Naive thymus-derived CD8-positive, alpha-beta T cell (primary cell): ENCODE data around the gene SHISA7. TPM values are rescaled to one million over a fixed set of nuclear protein-coding genes. Genes with fewer than 3 reads are reported as not detected.
A peak's percentile ranks its signal among the peaks of the same experiment; 100 is the strongest.
"Not testable (repeated sequence)": the region's sequence is repeated elsewhere in the genome, so short reads cannot be mapped to it uniquely, and the experiment has no call there.

Experiments used
- ATAC-seq, 2 donors: fragments of 150-1000 bp; cut with Tn5 transposase in 1 of 2; sonication (Bioruptor Pico), chemical (Tn5 transposase) in 1 of 2; 1 replicate in 1 of 2; 2 replicates in 1 of 2; pipeline ENCODE4 v1.10.0; 2021; ENCODE audit warnings: mild to moderate bottlenecking in 2 of 2, moderate library complexity in 2 of 2
- POLR2A ChIA-PET: fragments of 350-600 bp; sonication (Branson Sonifier 250); formaldehyde crosslinking; loops from one replicate; lab custom pipeline; 2021; ENCODE audit warnings: antibody characterized with exemption; lab: Charles Lee
- DNase-seq, 10 donors: peaks; one replicate each; pipeline versions ENCODE4 v3.0.0 to v3.0.0-alpha.2; 2020 to 2022
- H3K27ac Mint-ChIP-seq, 10 donors: one replicate each; pipeline ENCODE4 v1.8.0; 2020 to 2022; ENCODE audit warnings: mild to moderate bottlenecking in 10 of 10, mixed read lengths in 10 of 10, moderate library complexity in 4 of 10, inconsistent platforms in 1 of 10
- H3K27me3 Mint-ChIP-seq, 5 donors: one replicate each; pipeline ENCODE4 v1.8.0; 2021 to 2022; ENCODE audit warnings: mixed read lengths in 5 of 5
- H3K36me3 Mint-ChIP-seq, 3 donors: one replicate each; pipeline ENCODE4 v1.8.0; 2020 to 2022; ENCODE audit warnings: mixed read lengths in 3 of 3, mild to moderate bottlenecking in 2 of 3, inconsistent platforms in 1 of 3
- H3K4me1 Mint-ChIP-seq, 4 donors: one replicate each; pipeline ENCODE4 v1.8.0; 2021 to 2022; ENCODE audit warnings: mixed read lengths in 4 of 4
- H3K4me3 Mint-ChIP-seq, 10 donors: one replicate each; pipeline ENCODE4 v1.8.0; 2020 to 2022; ENCODE audit warnings: mild to moderate bottlenecking in 10 of 10, mixed read lengths in 10 of 10, moderate library complexity in 6 of 10, inconsistent platforms in 1 of 10
- H3K9me3 Mint-ChIP-seq, 9 donors: one replicate each; pipeline ENCODE4 v1.8.0; 2020 to 2022; ENCODE audit warnings: mixed read lengths in 9 of 9, mild to moderate bottlenecking in 3 of 9, inconsistent platforms in 1 of 9, moderate library complexity in 1 of 9
- polyA plus RNA-seq, 3 donors: library from polyadenylated mRNA; unstranded; fragments of 300-500 nt; fragmentation: Illumina TruSeq; gene quantifications; one replicate each; pipeline ENCODE4 v1.2.3, GENCODE V29; 2021
- total RNA-seq, 8 experiments: library from RNA in 2 of 8; stranded (reverse) in 2 of 8; gene quantifications; one replicate each; pipeline ENCODE4 v1.2.3 and lab custom pipeline; 2021 to 2026

SHISA7 gene
- total and polyA plus RNA-seq, 5 experiments from 2014 or later, result not detected

- POLR2A ChIA-PET, H3K36me3 Mint-ChIP-seq, DNase-seq, H3K27ac Mint-ChIP-seq, ATAC-seq, H3K9me3 Mint-ChIP-seq, H3K4me3 Mint-ChIP-seq: not testable (repeated sequence)
- Mint-ChIP-seq H3K27me3 (peaks cover 19 to 44% (median 28%) of the 10 kb centered on the region in 5 donors), H3K4me1 (peaks cover 10 to 27% (median 15%) of the 10 kb centered on the region in 4 donors)
Observed at GRCh38 chr19:55448175-55448490, 5.0 kb upstream of the SHISA7 start.

DNA sequence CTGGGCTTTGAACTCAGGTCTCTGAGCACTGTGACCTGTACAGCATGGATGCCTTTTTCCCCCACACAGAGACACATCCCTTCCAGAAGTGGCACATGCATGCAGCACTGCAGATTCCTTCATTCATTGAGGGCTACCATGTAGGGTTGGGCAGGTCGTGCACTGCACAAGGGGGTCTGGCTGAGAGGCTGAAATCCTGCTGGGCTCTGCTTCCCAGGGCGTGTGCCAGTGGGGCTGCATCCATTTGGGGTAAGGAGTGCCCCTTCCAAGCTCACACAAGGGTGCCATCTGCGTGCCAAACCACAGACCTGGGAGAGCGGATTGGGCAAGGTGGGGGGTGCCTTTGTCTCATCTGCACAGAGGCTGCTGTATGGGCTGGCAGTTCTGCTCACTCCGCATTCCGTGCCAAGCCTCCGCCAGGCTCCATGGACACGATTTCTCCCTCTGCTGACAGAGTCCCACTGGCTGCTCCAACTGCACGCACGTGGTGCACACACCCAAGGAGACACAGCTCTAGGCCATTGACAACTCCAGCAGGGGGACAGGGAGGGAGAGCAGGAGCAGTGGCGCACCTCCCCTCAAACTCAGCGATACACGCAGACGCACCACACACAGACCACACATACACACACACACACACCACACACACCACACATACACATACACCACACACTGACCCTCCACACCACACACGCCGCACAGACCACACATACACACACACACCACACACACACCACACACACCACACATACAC, 4.5 kb upstream of the SHISA7 start:
- peaks cover 0 to 6% (median 0%) of the 10 kb centered on the region in 3 donors for H3K36me3 Mint-ChIP-seq
- POLR2A ChIA-PET, result interaction anchor here (0.7 kb wide), 1 partner anchor 215 kb away, joined by 9 read pairs; no protein-coding TSS in a partner anchor
- H3K27ac Mint-ChIP-seq, result no peak overlapping the region
- peak; percentile 13 to 15 for ATAC-seq
- H3K4me1 Mint-ChIP-seq, result peaks cover 12 to 31% (median 16%) of the 10 kb centered on the region in 4 donors
- peaks cover 21 to 47% (median 29%) of the 10 kb centered on the region in 5 donors for H3K27me3 Mint-ChIP-seq
- H3K4me3 Mint-ChIP-seq, result no peak overlapping the region
- H3K9me3 Mint-ChIP-seq, result no peaks in the 10 kb centered on the region
- DNase-seq, result no peak

DNA sequence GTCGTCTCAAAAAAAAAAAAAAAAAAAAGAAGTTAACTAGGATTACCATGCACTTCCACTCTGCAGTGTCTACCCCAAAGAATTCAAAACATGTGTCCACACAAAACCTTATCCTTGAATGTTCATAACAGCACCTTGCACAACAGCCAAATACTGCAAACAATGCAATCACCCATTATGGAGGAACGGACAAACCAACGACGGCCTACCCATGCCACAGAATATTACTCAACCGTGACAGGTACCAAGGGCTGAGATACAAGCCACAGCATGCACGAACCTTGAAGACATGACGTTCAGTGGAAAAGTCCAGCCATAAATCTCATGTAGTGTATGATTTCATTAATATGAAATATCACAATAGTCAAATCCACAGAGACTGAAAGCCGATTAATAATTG, 3.0 kb upstream of the SHISA7 start:
- peaks cover 0 to 3% (median 0%) of the 10 kb centered on the region in 9 donors for H3K9me3 Mint-ChIP-seq
- peaks cover 0 to 8% (median 5%) of the 10 kb centered on the region in 3 donors for H3K36me3 Mint-ChIP-seq
- no peak overlapping the region for H3K4me3 Mint-ChIP-seq
- ATAC-seq, result no peak
- POLR2A ChIA-PET, result interaction anchor here (0.6 to 0.7 kb wide), 3 partner anchors 210 to 275 kb away, joined by 3 to 4 read pairs (median 4); no protein-coding TSS in a partner anchor
- DNase-seq, result no peak
- H3K27me3 Mint-ChIP-seq, result peaks cover 27 to 53% (median 35%) of the 10 kb centered on the region in 5 donors
- no peak overlapping the region for H3K27ac Mint-ChIP-seq
- peaks cover 14 to 32% (median 20%) of the 10 kb centered on the region in 4 donors for H3K4me1 Mint-ChIP-seq

DNA sequence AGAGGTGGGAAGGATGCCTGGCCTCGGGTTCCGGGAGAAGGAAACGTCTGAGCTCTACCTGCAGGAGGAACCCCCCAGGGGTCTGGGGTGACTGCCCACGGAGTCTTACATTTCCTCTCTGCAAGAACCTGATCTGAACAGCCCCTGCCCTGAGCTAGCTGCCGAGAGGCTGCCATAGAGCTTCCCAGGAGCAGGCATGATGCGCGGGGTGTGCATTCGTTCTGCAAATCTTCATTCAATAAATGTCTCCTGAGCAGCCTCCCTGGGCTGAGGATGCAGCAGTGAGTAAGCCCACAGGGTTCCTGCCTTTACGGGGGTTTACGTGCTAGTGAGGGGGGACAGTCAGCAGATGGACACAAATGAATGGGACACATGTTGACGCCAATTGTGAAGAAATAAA, 1.5 kb upstream of the SHISA7 start:
- POLR2A ChIA-PET, result no interaction called here
- no peak overlapping the region for H3K4me3 Mint-ChIP-seq
- peaks cover 0 to 7% (median 5%) of the 10 kb centered on the region in 3 donors for H3K36me3 Mint-ChIP-seq
- ATAC-seq, result no peak
- H3K27me3 Mint-ChIP-seq, result peaks cover 34 to 55% (median 38%) of the 10 kb centered on the region in 5 donors
- no peak for DNase-seq
- peak overlapping the region in 1 of 10 donors; percentile 9 for H3K27ac Mint-ChIP-seq
- peaks cover 0 to 3% (median 0%) of the 10 kb centered on the region in 9 donors for H3K9me3 Mint-ChIP-seq
- H3K4me1 Mint-ChIP-seq, result peaks cover 15 to 28% (median 22%) of the 10 kb centered on the region in 4 donors

DNA sequence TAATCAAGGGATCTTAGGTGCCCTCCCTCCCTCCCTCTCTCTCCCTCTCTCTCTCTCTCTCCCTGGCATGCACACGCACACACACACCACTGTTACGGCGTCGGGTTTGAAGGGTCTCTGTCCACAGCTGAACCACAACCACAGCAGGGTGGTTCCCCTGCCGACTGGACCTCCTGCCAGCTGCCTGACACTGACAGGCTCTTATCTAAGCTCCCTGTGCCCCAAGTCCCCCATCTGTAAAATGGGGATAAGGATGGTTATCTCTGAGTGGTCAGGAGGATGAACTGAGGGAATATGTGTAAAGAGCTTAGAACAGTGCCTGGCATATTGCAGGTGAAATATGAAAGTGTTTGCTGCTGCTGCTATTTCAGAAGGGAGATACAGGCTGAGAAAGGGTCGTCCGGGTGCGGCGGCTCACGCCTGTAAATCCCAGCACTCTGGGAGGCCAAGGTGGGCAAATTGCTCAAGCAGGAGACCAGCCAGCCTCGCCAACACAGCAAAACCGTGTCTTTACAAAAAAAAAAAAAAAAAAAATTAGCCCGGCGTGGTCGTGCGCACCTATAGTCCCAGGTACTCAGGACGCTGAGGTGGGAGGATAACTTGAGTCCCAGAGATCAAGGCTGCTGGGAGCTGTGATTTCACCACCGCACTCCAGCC, 852 bp upstream of the SHISA7 start:
- H3K27me3 Mint-ChIP-seq, result peaks cover 41 to 62% (median 45%) of the 10 kb centered on the region in 5 donors
- H3K36me3 Mint-ChIP-seq, result peaks cover 0 to 12% (median 5%) of the 10 kb centered on the region in 3 donors
- H3K4me1 Mint-ChIP-seq, result peaks cover 17 to 28% (median 22%) of the 10 kb centered on the region in 4 donors
- DNase-seq, result no peak
- peak overlapping the region in 4 of 10 donors; percentile 41 to 59 (median 48) for H3K4me3 Mint-ChIP-seq
- peak overlapping the region in 2 of 10 donors; percentile 41 to 58 for H3K27ac Mint-ChIP-seq
- no peak for ATAC-seq
- peaks cover 0 to 5% (median 0%) of the 10 kb centered on the region in 9 donors for H3K9me3 Mint-ChIP-seq
- POLR2A ChIA-PET, result no interaction called here

- POLR2A ChIA-PET, result no interaction called here
- DNase-seq (no peak), ATAC-seq (peak; percentile 61 to 67)
- Mint-ChIP-seq H3K4me3 (peak overlapping the region in 3 of 10 donors; percentile 19 to 59 (median 40)), H3K27ac (no peak overlapping the region), H3K4me1 (peaks cover 17 to 28% (median 23%) of the 10 kb centered on the region in 4 donors), H3K27me3 (peaks cover 41 to 75% (median 54%) of the 10 kb centered on the region in 5 donors), H3K9me3 (peaks cover 0 to 5% (median 0%) of the 10 kb centered on the region in 9 donors), H3K36me3 (peaks cover 0 to 13% (median 5%) of the 10 kb centered on the region in 3 donors)
Observed at GRCh38 chr19:55442372-55442961, 633 bp downstream of the SHISA7 start.

GRCh38 chr19:55441692-55442321, 1.3 kb downstream of the SHISA7 start:
- POLR2A ChIA-PET, result no interaction called here
- peaks cover 0 to 15% (median 5%) of the 10 kb centered on the region in 3 donors for H3K36me3 Mint-ChIP-seq
- peak overlapping the region in 1 of 10 donors; percentile 60 for H3K27ac Mint-ChIP-seq
- H3K4me3 Mint-ChIP-seq, result peak overlapping the region; percentile 3 to 72 (median 46)
- H3K9me3 Mint-ChIP-seq, result peaks cover 0 to 5% (median 0%) of the 10 kb centered on the region in 9 donors
- peak; percentile 22 to 24 for ATAC-seq
- H3K27me3 Mint-ChIP-seq, result peaks cover 45 to 82% (median 61%) of the 10 kb centered on the region in 5 donors
- DNase-seq, result no peak
- H3K4me1 Mint-ChIP-seq, result peaks cover 19 to 28% (median 23%) of the 10 kb centered on the region in 4 donors

GRCh38 chr19:55441319-55441691, 1.8 kb downstream of the SHISA7 start:
- Mint-ChIP-seq H3K4me3 (peak overlapping the region in 9 of 10 donors; percentile 3 to 72 (median 57)), H3K4me1 (peaks cover 19 to 28% (median 23%) of the 10 kb centered on the region in 4 donors), H3K27ac (peak overlapping the region in 2 of 10 donors; percentile 26 to 63), H3K9me3 (peaks cover 0 to 5% (median 0%) of the 10 kb centered on the region in 9 donors), H3K36me3 (peaks cover 0 to 15% (median 5%) of the 10 kb centered on the region in 3 donors), H3K27me3 (peaks cover 49 to 86% (median 64%) of the 10 kb centered on the region in 5 donors)
- ATAC-seq (peak in 1 of 2 donors; percentile 26), DNase-seq (no peak)
- POLR2A ChIA-PET, result no interaction called here

- ATAC-seq (peak in 1 of 2 donors; percentile 49), DNase-seq (no peak)
- Mint-ChIP-seq H3K36me3 (peaks cover 0 to 15% (median 5%) of the 10 kb centered on the region in 3 donors), H3K9me3 (peaks cover 0 to 5% (median 0%) of the 10 kb centered on the region in 9 donors), H3K4me1 (peaks cover 19 to 28% (median 23%) of the 10 kb centered on the region in 4 donors), H3K27me3 (peaks cover 46 to 87% (median 64%) of the 10 kb centered on the region in 5 donors), H3K4me3 (peak overlapping the region in 9 of 10 donors; percentile 1 to 72 (median 59)), H3K27ac (peak overlapping the region in 1 of 10 donors; percentile 63)
- POLR2A ChIA-PET, result no interaction called here
Observed at GRCh38 chr19:55440411-55441105, 2.5 kb downstream of the SHISA7 start.

DNA sequence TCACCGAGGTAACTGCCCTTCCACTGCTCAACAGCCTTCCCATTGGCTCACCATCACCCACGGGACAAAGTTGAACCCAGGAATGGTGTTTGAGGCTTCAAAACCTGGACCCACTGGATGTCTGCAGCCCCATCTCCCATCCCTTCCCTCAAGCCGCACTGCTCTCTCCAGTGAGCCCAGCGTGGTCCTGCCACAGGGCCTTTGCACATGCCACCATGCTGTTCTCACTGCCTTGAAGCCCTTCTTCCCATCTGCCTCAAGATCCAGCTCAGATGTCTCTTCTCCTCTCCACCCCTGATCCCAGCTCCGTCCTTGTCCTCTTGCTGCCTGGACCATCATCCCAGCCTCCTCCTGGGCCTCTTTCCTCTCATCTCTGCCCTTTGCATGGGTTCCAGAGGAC, 4.0 kb downstream of the SHISA7 start:
- H3K9me3 Mint-ChIP-seq, result peaks cover 0 to 5% (median 0%) of the 10 kb centered on the region in 9 donors
- peaks cover 36 to 74% (median 55%) of the 10 kb centered on the region in 5 donors for H3K27me3 Mint-ChIP-seq
- no peak for DNase-seq
- peak overlapping the region in 1 of 10 donors; percentile 35 for H3K27ac Mint-ChIP-seq
- POLR2A ChIA-PET, result no interaction called here
- ATAC-seq, result no peak
- H3K4me3 Mint-ChIP-seq, result no peak overlapping the region
- peaks cover 19 to 28% (median 22%) of the 10 kb centered on the region in 4 donors for H3K4me1 Mint-ChIP-seq
- peaks cover 0 to 14% (median 5%) of the 10 kb centered on the region in 3 donors for H3K36me3 Mint-ChIP-seq

- DNase-seq (no peak), ATAC-seq (peak in 1 of 2 donors; percentile 34)
- no peak overlapping the region for H3K4me3 Mint-ChIP-seq
- H3K36me3 Mint-ChIP-seq, result peaks cover 0 to 14% (median 5%) of the 10 kb centered on the region in 3 donors
- H3K9me3 Mint-ChIP-seq, result peaks cover 0 to 5% (median 0%) of the 10 kb centered on the region in 9 donors
- POLR2A ChIA-PET, result interaction anchor here (0.6 kb wide), 1 partner anchor 56 kb away, joined by 3 read pairs; no protein-coding TSS in a partner anchor
- H3K27me3 Mint-ChIP-seq, result peaks cover 32 to 63% (median 47%) of the 10 kb centered on the region in 5 donors
- peaks cover 13 to 19% (median 15%) of the 10 kb centered on the region in 4 donors for H3K4me1 Mint-ChIP-seq
- no peak overlapping the region for H3K27ac Mint-ChIP-seq
Observed at GRCh38 chr19:55437410-55437809, 5.7 kb downstream of the SHISA7 start.
